ENCODE data around the gene PNISR. TPM values are rescaled to one million over a fixed set of nuclear protein-coding genes. Genes with fewer than 3 reads are reported as not detected.

The PNISR gene
- total RNA-seq, 1 experiment from 2014 or later: 134 TPM

DNA sequence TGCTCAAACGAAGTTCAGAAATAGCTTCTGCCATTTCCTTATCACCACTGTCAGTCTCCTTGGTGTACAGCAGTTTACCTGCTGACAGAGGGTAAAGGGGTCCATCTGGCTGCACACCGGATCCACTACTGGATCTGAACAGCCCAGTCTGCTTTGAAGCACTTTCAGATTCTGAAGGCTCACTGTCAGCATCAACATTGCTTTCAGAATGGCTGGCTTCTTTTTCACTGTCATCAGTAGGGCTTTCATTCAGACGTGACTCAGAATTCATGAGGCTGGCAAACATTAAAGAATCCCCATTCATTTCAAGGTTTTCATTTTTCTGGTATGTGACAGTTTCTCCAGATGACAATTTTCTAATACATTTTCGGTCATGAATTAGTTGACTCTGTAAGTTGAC is 21.0 kb upstream of the PNISR start:
- H3K14ac ChIP-seq (ENCODE audit: insufficient read depth, low read length): no peak overlapping the region
- no peak overlapping the region for H3K4me3 Mint-ChIP-seq
- no peak overlapping the region for H2AK5ac ChIP-seq (ENCODE audit: insufficient read length, low read length)
- H4K20me1 ChIP-seq (ENCODE audit: control insufficient read depth, insufficient read depth, insufficient read length): no peaks in the 10 kb centered on the region
- no peak overlapping the region for H4K5ac ChIP-seq (ENCODE audit: insufficient read length, low read depth, low read length)
- no peak overlapping the region for H3K27ac ChIP-seq (ENCODE audit: insufficient read length, low read depth, low read length)
- H2BK15ac ChIP-seq (ENCODE audit: low read depth, low read length): no peak overlapping the region
- no peak overlapping the region for H3K4me2 ChIP-seq (ENCODE audit: insufficient read depth, insufficient read length, low read length)
- peaks cover 23 to 36% of the 10 kb centered on the region in 2 experiments for H3K9me3 Mint-ChIP-seq
- no peak overlapping the region for H3K9ac ChIP-seq (ENCODE audit: extremely low read depth, insufficient read length, low read length)
- peaks cover 0 to 5% of the 10 kb centered on the region in 2 experiments; a peak in 1 of 4 replicates for H3K4me1 Mint-ChIP-seq
- H3K79me1 ChIP-seq (ENCODE audit: insufficient read depth, low read depth, low read length, poor library complexity, severe bottlenecking): no peaks in the 10 kb centered on the region
- no peak overlapping the region for H4K91ac ChIP-seq (ENCODE audit: insufficient read length, low read depth, low read length)
- H3K36me3 Mint-ChIP-seq (ENCODE audit: insufficient read depth in 1 of 3, low read depth in 3 of 3): peaks cover 43 to 75% (median 70%) of the 10 kb centered on the region in 3 experiments
- H3K23me2 ChIP-seq (ENCODE audit: insufficient read length, low read depth, low read length, poor library complexity, severe bottlenecking): no peaks in the 10 kb centered on the region
- no peaks in the 10 kb centered on the region for H3K79me2 ChIP-seq (ENCODE audit: insufficient read depth, low read length)
- H4K8ac ChIP-seq (replicated peaks; ENCODE audit: insufficient read length, low read depth, low read length): no peak overlapping the region
- H2BK20ac ChIP-seq (ENCODE audit: low read depth, low read length, poor library complexity, severe bottlenecking): no peak overlapping the region
- no CpG with 5 or more reads among the region's 4 CpGs for WGBS (ENCODE audit: extremely low coverage, insufficient read length, low lambda C conversion rate)
- H3K9me3 ChIP-seq (ENCODE audit: control insufficient read depth, low read depth, low read length): no peaks in the 10 kb centered on the region
- H2BK5ac ChIP-seq (ENCODE audit: insufficient read length, low read length): no peak overlapping the region
- no peak overlapping the region for H3K27ac Mint-ChIP-seq
- peaks cover 6% of the 10 kb centered on the region for H3K27me3 Mint-ChIP-seq (ENCODE audit: low read depth)
- no peak overlapping the region for H3T11ph ChIP-seq (ENCODE audit: low read length)
- no peak overlapping the region for H2AFZ ChIP-seq (ENCODE audit: low read length)
- TF ChIP-seq, protein P1, sequence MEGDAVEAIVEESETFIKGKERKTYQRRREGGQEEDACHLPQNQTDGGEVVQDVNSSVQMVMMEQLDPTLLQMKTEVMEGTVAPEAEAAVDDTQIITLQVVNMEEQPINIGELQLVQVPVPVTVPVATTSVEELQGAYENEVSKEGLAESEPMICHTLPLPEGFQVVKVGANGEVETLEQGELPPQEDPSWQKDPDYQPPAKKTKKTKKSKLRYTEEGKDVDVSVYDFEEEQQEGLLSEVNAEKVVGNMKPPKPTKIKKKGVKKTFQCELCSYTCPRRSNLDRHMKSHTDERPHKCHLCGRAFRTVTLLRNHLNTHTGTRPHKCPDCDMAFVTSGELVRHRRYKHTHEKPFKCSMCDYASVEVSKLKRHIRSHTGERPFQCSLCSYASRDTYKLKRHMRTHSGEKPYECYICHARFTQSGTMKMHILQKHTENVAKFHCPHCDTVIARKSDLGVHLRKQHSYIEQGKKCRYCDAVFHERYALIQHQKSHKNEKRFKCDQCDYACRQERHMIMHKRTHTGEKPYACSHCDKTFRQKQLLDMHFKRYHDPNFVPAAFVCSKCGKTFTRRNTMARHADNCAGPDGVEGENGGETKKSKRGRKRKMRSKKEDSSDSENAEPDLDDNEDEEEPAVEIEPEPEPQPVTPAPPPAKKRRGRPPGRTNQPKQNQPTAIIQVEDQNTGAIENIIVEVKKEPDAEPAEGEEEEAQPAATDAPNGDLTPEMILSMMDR (conservative IDR thresholded peaks at IDR 0.05): no peak
- H3K23ac ChIP-seq (ENCODE audit: insufficient read length, low read depth, low read length): no peak overlapping the region
- no peaks in the 10 kb centered on the region for H3K27me3 ChIP-seq (ENCODE audit: insufficient read depth, low read length)
- no peaks in the 10 kb centered on the region for H3K4me1 ChIP-seq (ENCODE audit: insufficient read depth, low read length)
- H2BK12ac ChIP-seq (ENCODE audit: insufficient read length, low read depth, low read length): no peak overlapping the region
- no peak for DNase-seq
- no peak overlapping the region for H3K4ac ChIP-seq (ENCODE audit: low read depth, low read length)
- H3K18ac ChIP-seq (ENCODE audit: insufficient read length, low read depth, low read length): no peak overlapping the region
- no peak overlapping the region for H2BK120ac ChIP-seq (ENCODE audit: low read depth, low read length, poor library complexity, severe bottlenecking)
- H3K56ac ChIP-seq (ENCODE audit: insufficient read length, low read depth, low read length): no peak overlapping the region

Measured in H9 (cell line).